Astrocyte of the cerebellum (primary cell): ENCODE data around the gene HEXIM2.

Experiments used
- DNase-seq: peaks from one replicate; pipeline ENCODE4 v3.0.0-alpha.2; 2011; ENCODE audit warnings: low read depth
- H3K4me3 ChIP-seq: 2 replicates; pipeline ENCODE4 v1.5.1; 2011; ENCODE audit warnings: mild to moderate bottlenecking, low read depth, low read length, moderate library complexity
- CTCF ChIP-seq: IDR thresholded peaks from 2 replicates; pipeline ENCODE4 v1.5.1; 2012; ENCODE audit warnings: low read length, low read depth, moderate library complexity, mild to moderate bottlenecking; ENCODE audit errors: missing control alignments
- in situ Hi-C: cut with HindIII; loops from 2 replicates; pipeline ENCODE4 v1.10.0; 2017; ENCODE audit warnings: low sequenced_read_pairs

HEXIM2 gene

GRCh38 chr17:45131616-45132319 lies 29.9 kb upstream of the HEXIM2 start:
- TF ChIP-seq CTCF = peak; percentile 77
- no peak for DNase-seq
- H3K4me3 ChIP-seq = peak overlapping the region; percentile 88
- in situ Hi-C loops = no loop called here

GRCh38 chr17:45132320-45132571 lies 29.4 kb upstream of the HEXIM2 start, which contains the start of gene PLCD3:
Gene PLCD3 (minus strand): TSS chr17:45132515. CDS start chr17:45132410, 105 bp downstream.
- no peak for TF ChIP-seq CTCF
- no peak for DNase-seq
- in situ Hi-C loops = no loop called here

GRCh38 chr17:45132572-45133463 lies 28.9 kb upstream of the HEXIM2 start:
- peak overlapping the region; percentile 88 for H3K4me3 ChIP-seq
- no peak for DNase-seq
- in situ Hi-C loops = no loop called here
- peak; percentile 75 for TF ChIP-seq CTCF

More at GRCh38 chr17:45132320-45132571, 29.4 kb upstream of the HEXIM2 start, which contains the start of gene PLCD3:
- peak within 1 kb of the TSS; percentile 88 for H3K4me3 ChIP-seq

- in situ Hi-C loops = no loop called here
- peak; percentile 100 for TF ChIP-seq CTCF
Observed at GRCh38 chr17:45135192-45135977, 26.3 kb upstream of the HEXIM2 start, which contains the start of gene ACBD4. Gene ACBD4 (plus strand): TSS chr17:45135687. CDS start chr17:45136145, 458 bp downstream.

GRCh38 chr17:45135978-45136791 lies 25.5 kb upstream of the HEXIM2 start:
- H3K4me3 ChIP-seq = peak overlapping the region; percentile 53
- TF ChIP-seq CTCF = no peak
- no peak for DNase-seq
- in situ Hi-C loops = no loop called here

More at GRCh38 chr17:45135192-45135977, 26.3 kb upstream of the HEXIM2 start, which contains the start of gene ACBD4:
- DNase-seq = peak; percentile 95
- peak within 1 kb of the TSS; percentile 53 for H3K4me3 ChIP-seq
